Tibial artery (tissue), 4 donors: ENCODE data around the gene LPAR6.
A peak's percentile ranks its signal among the peaks of the same experiment; 100 is the strongest.
"Not testable (repeated sequence)": the region's sequence is repeated elsewhere in the genome, so short reads cannot be mapped to it uniquely, and the experiment has no call there.

ENCODE experiments used
- DNase-seq, 2 donors: peaks; one replicate each; pipeline ENCODE4 v3.0.0-alpha.2; 2019
- H3K27ac ChIP-seq, 2 donors: fragments of 200-600 bp; sonication (generic) in 1 of 2; 1 replicate in 1 of 2; 2 replicates in 1 of 2; pipeline ENCODE4 v1.5.1; 2018 to 2019; ENCODE audit warnings: mild to moderate bottlenecking in 1 of 2
- H3K27me3 ChIP-seq, 2 donors: fragments of 200-600 bp; sonication (generic) in 1 of 2; one replicate each; pipeline versions ENCODE4 v1.5.1 to v1.6.0; 2016 to 2019
- H3K36me3 ChIP-seq, 3 donors: fragments of 200-600 bp; sonication (generic) in 2 of 3; one replicate each; pipeline ENCODE4 v1.5.1; 2016 to 2019; ENCODE audit warnings: mild to moderate bottlenecking in 2 of 3
- H3K4me1 ChIP-seq, 4 donors: fragments of 200-600 bp; sonication (generic) in 2 of 4; 1 replicate in 3 of 4; 2 replicates in 1 of 4; pipeline ENCODE4 v1.5.1; 2016 to 2019
- H3K4me3 ChIP-seq, 2 donors: fragments of 200-600 bp; sonication (generic) in 1 of 2; 1 replicate in 1 of 2; 2 replicates in 1 of 2; pipeline ENCODE4 v1.5.1; 2018 to 2019; ENCODE audit warnings: mild to moderate bottlenecking in 2 of 2
- H3K9me3 ChIP-seq, 3 donors: fragments of 200-600 bp; sonication (generic) in 1 of 3; one replicate each; pipeline ENCODE4 v1.5.1; 2016 to 2019
- intact Hi-C: fragments of 100-400 bp; cut with DNase I; formaldehyde crosslinking; loops from one replicate; pipeline ENCODE4 v1.15.0; 2023; ENCODE audit warnings: low total_unique reads
- TF ChIP-seq, protein P1 (sequence below), 2 experiments: fragments of 200-600 bp in 1 of 2; fragments of 450-650 bp in 1 of 2; IDR thresholded peaks; one replicate each; pipeline ENCODE4 v1.5.1; 2017 to 2019; ENCODE audit warnings: antibody characterized with exemption in 2 of 2, mild to moderate bottlenecking in 1 of 2, moderate library complexity in 1 of 2

LPAR6 gene

GRCh38 chr13:48412881-48413351 is at the start of gene LPAR6:
LPAR6 (minus strand) TSS chr13:48413113; CDS start chr13:48412423, 690 bp downstream.
- H3K27ac ChIP-seq: peak within 1 kb of the TSS; percentile 66 to 71
- no peaks in the 10 kb centered on the region for H3K9me3 ChIP-seq
- peaks cover 0 to 21% (median 7%) of the 10 kb centered on the region in 4 donors for H3K4me1 ChIP-seq
- H3K27me3 ChIP-seq: no peaks in the 10 kb centered on the region
- TF ChIP-seq, protein P1, sequence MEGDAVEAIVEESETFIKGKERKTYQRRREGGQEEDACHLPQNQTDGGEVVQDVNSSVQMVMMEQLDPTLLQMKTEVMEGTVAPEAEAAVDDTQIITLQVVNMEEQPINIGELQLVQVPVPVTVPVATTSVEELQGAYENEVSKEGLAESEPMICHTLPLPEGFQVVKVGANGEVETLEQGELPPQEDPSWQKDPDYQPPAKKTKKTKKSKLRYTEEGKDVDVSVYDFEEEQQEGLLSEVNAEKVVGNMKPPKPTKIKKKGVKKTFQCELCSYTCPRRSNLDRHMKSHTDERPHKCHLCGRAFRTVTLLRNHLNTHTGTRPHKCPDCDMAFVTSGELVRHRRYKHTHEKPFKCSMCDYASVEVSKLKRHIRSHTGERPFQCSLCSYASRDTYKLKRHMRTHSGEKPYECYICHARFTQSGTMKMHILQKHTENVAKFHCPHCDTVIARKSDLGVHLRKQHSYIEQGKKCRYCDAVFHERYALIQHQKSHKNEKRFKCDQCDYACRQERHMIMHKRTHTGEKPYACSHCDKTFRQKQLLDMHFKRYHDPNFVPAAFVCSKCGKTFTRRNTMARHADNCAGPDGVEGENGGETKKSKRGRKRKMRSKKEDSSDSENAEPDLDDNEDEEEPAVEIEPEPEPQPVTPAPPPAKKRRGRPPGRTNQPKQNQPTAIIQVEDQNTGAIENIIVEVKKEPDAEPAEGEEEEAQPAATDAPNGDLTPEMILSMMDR (IDR thresholded peaks at IDR 0.05): no peak
- H3K4me3 ChIP-seq: peak within 1 kb of the TSS; percentile 53 to 55
- no peak for DNase-seq
- peaks cover 9 to 11% (median 10%) of the 10 kb centered on the region in 3 donors for H3K36me3 ChIP-seq
- intact Hi-C loops: no loop called here

DNA sequence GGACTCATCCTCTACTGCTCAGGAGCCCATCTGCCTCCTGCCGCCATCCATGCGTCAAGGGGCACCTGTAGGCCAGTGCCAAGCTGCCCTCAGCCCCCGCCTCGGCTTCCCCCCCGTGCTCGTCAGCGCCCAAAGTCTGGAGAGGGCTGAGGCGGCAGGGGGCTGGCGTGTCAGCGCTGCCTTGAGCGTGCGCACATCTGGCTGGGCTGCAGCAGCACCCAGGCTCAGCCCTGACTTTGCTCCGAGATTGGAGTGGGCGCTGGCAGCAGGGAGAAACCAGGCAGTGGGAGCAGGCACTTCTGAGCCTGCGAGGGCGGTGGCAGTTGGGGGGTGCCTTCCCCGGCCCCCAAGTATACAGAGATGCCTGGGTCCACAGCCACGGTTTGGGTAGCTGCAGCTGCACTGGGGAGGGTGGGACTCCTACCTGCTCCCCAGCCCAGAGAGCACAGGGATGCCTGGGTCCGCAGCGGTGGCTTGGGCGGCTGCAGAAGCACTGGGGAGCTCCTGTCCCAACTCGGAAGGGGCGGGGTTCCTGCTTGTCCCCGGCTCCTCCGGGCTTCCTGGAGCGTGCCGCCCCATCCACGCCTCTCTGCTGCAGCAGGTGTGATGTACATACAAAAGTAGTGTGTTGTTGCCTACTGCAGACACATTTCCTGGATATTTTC is 44.8 kb upstream of the LPAR6 start:
- TF ChIP-seq, protein P1 (IDR thresholded peaks at IDR 0.05): no peak
- no peak for DNase-seq
- intact Hi-C loops: no loop called here
- Histone ChIP-seq H3K27ac (no peak overlapping the region), H3K36me3 (peaks cover 37 to 58% (median 53%) of the 10 kb centered on the region in 3 donors), H3K4me3 (no peak overlapping the region), H3K4me1 (no peaks in the 10 kb centered on the region), H3K27me3 (no peaks in the 10 kb centered on the region), H3K9me3 (no peaks in the 10 kb centered on the region)

DNA sequence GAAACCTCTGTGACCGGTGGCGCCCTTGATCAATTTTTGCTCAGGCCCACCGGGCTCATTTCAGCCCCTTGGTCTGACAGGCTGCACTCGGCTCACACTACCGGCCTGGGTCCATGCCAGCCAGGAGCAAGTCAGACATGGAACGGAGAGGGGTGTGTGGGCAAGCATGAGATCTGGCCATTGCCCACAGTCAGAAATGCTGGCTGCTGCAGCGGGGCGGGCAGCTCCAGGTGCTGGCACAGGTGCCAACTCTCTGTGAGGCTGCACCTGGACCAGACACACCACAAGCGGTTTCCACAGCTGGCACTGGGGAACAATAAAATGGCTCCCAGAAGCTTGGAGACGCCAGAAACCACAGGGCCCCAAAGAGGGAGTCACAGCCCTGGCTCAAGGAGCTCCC is 43.6 kb upstream of the LPAR6 start:
- H3K4me1 ChIP-seq: no peaks in the 10 kb centered on the region
- H3K27ac ChIP-seq: no peak overlapping the region
- intact Hi-C loops: no loop called here
- TF ChIP-seq, protein P1 (IDR thresholded peaks at IDR 0.05): no peak
- H3K36me3 ChIP-seq: peaks cover 33 to 51% (median 46%) of the 10 kb centered on the region in 3 donors
- no peak for DNase-seq
- H3K27me3 ChIP-seq: no peaks in the 10 kb centered on the region
- H3K9me3 ChIP-seq: no peaks in the 10 kb centered on the region
- no peak overlapping the region for H3K4me3 ChIP-seq

- H3K27ac ChIP-seq, DNase-seq, H3K27me3 ChIP-seq, intact Hi-C loops, H3K4me3 ChIP-seq: not testable (repeated sequence)
- peaks cover 0 to 10% (median 0%) of the 10 kb centered on the region in 3 donors for H3K9me3 ChIP-seq
- H3K4me1 ChIP-seq: peaks cover 0 to 35% (median 8%) of the 10 kb centered on the region in 4 donors
- peaks cover 2 to 15% (median 5%) of the 10 kb centered on the region in 3 donors for H3K36me3 ChIP-seq
These were observed 38.3 kb upstream of the LPAR6 start for GRCh38 chr13:48451196-48451595.

DNA sequence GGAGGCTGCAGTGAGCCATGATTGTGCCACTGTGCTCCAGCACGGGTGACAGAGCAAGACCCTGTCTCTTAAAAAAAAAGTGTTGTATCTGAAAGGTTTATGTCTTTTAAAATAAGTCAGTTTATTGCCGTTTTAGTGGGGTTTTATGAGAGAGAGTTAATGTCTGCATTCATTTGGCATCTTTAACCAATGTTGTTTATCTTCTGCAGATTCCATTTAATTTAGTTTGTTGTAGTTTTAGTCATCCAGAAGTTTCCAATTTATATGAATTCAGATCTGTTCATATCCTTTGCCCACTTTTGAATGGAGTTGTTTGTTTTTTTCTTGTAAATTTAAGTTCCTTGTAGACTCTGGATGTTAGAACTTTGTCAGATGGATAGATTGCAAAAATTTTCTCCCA is 36.7 kb upstream of the LPAR6 start:
- H3K9me3 ChIP-seq: peaks cover 0 to 10% (median 0%) of the 10 kb centered on the region in 3 donors
- H3K4me3 ChIP-seq: no peak overlapping the region
- no peak for DNase-seq
- TF ChIP-seq, protein P1 (IDR thresholded peaks at IDR 0.05): no peak
- intact Hi-C loops: no loop called here
- H3K27me3 ChIP-seq: no peaks in the 10 kb centered on the region
- H3K4me1 ChIP-seq: peaks cover 0 to 42% (median 9%) of the 10 kb centered on the region in 4 donors
- H3K36me3 ChIP-seq: peaks cover 0 to 14% (median 0%) of the 10 kb centered on the region in 3 donors
- peak overlapping the region; percentile 17 to 32 for H3K27ac ChIP-seq

DNA sequence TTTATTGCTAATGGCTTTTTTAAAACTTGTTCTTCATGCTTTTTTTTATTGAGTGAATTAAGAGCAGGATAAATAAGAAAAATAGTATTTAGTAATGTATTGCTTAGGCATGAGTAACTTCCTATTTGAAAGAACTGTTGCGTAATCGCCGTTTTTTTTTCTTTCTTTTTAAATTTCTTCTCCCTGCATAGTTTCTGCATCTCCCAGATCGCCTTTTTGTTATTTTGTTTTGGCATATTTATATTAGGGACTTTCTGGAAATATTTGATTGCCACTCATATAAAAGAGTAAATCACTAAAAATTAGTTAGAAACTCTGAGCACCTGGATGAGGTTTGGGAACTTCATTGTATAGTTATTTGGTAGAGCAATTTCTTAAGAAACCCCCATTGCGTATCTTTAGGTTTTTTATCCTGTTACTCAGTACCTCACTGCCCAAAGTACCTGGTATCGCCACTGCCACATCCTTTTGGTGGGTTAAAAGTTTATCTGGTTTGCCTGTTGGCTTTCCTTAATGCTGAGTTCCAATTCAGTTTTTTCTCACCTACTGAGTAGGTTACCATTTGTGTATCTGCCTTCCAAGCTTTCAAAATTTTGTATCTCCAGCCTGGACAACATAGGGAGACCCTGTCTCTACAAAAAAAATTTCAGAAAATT is 36.2 kb upstream of the LPAR6 start:
- peaks cover 0 to 10% (median 0%) of the 10 kb centered on the region in 3 donors for H3K9me3 ChIP-seq
- H3K4me1 ChIP-seq: peaks cover 0 to 44% (median 9%) of the 10 kb centered on the region in 4 donors
- DNase-seq: no peak
- TF ChIP-seq, protein P1 (IDR thresholded peaks at IDR 0.05): no peak
- H3K27me3 ChIP-seq: no peaks in the 10 kb centered on the region
- H3K4me3 ChIP-seq: no peak overlapping the region
- peaks cover 0 to 11% (median 0%) of the 10 kb centered on the region in 3 donors for H3K36me3 ChIP-seq
- intact Hi-C loops: no loop called here
- peak overlapping the region; percentile 17 to 32 for H3K27ac ChIP-seq
